IMR-90 (cell line): Measurements from ENCODE around the gene KCNK6. TPM values are rescaled to one million over a fixed set of nuclear protein-coding genes. Genes with fewer than 3 reads are reported as not detected.

ENCODE experiments used
- ATAC-seq: fragments of 200-7000 bp; cut with Tn5 transposase; 2 replicates; pipeline ENCODE4 v1.9.1; 2020; ENCODE audit warnings: low read depth, mild to moderate bottlenecking, moderate library complexity
- BruUV-seq: library from RNA; stranded (reverse); fragments of 400-500 nt; replicated peaks from 2 replicates; lab custom pipeline; 2021; lab: Mats Ljungman, UMichigan
- CTCF ChIA-PET: fragments of 300-600 bp; formaldehyde crosslinking; extraction: SDS; loops from one replicate; lab custom pipeline; 2021; ENCODE audit warnings: antibody characterized with exemption; lab: Yijun Ruan, JAX
- POLR2A ChIA-PET: fragments of 300-600 bp; sonication (Branson Sonifier 250); formaldehyde crosslinking; loops from one replicate; lab custom pipeline; 2022; ENCODE audit warnings: antibody characterized with exemption; ENCODE audit not compliant: unreplicated experiment; lab: Charles Lee
- DNase-seq: peaks from one replicate; pipeline ENCODE4 v3.0.0; 2013
- H2AFZ ChIP-seq: replicated peaks from 2 replicates; pipeline ENCODE3; 2013; ENCODE audit warnings: low read length, mild to moderate bottlenecking; ENCODE audit not compliant: poor library complexity
- H2AK5ac ChIP-seq: 2 replicates; pipeline ENCODE4 v1.6.1; 2013; ENCODE audit warnings: low read depth, low read length, inconsistent platforms
- H2AK9ac ChIP-seq: replicated peaks from 2 replicates; pipeline ENCODE3; 2013; ENCODE audit warnings: mild to moderate bottlenecking, low read depth, low read length, moderate library complexity; ENCODE audit not compliant: poor library complexity
- H2BK120ac ChIP-seq: 2 replicates; pipeline ENCODE4 v1.6.1; 2013; ENCODE audit warnings: low read depth, low read length, inconsistent platforms
- H2BK15ac ChIP-seq: 3 replicates; pipeline ENCODE4 v1.6.1; 2013; ENCODE audit warnings: low read depth, low read length, inconsistent platforms
- H2BK20ac ChIP-seq: 2 replicates; pipeline ENCODE4 v1.6.1; 2013; ENCODE audit warnings: low read depth, mild to moderate bottlenecking, inconsistent platforms, low read length, moderate library complexity
- H2BK5ac ChIP-seq: 2 replicates; pipeline ENCODE4 v1.6.1; 2013; ENCODE audit warnings: mild to moderate bottlenecking, low read depth, low read length, inconsistent platforms; ENCODE audit not compliant: poor library complexity, severe bottlenecking
- H3K14ac ChIP-seq: replicated peaks from 2 replicates; pipeline ENCODE4 v1.6.1; 2013; ENCODE audit warnings: low read depth, low read length, inconsistent platforms
- H3K18ac ChIP-seq: 2 replicates; pipeline ENCODE4 v1.6.1; 2013; ENCODE audit warnings: low read depth, low read length, control low read depth
- H3K23ac ChIP-seq: 2 replicates; pipeline ENCODE4 v1.6.1; 2013; ENCODE audit warnings: low read depth, low read length, inconsistent platforms
- H3K27ac ChIP-seq: 2 replicates; pipeline ENCODE4 v1.5.1; 2013; ENCODE audit warnings: mild to moderate bottlenecking, control low read depth, low read length; ENCODE audit not compliant: insufficient read depth
- H3K27me3 ChIP-seq: 2 replicates; pipeline ENCODE4 v1.6.1; 2013; ENCODE audit warnings: low read length; ENCODE audit not compliant: control insufficient read depth, insufficient read depth
- H3K36me3 ChIP-seq: 2 replicates; pipeline ENCODE4 v1.6.1; 2013; ENCODE audit warnings: low read length, mixed read lengths; ENCODE audit not compliant: control insufficient read depth, insufficient read depth
- H3K4ac ChIP-seq: 2 replicates; pipeline ENCODE4 v1.6.1; 2013; ENCODE audit warnings: low read depth, low read length, inconsistent platforms
- H3K4me1 ChIP-seq: 2 replicates; pipeline ENCODE4 v1.6.1; 2013; ENCODE audit warnings: low read length, mixed read lengths; ENCODE audit not compliant: control insufficient read depth, insufficient read depth
- H3K4me2 ChIP-seq: 2 replicates; pipeline ENCODE4 v1.6.1; 2013; ENCODE audit warnings: low read depth, mild to moderate bottlenecking, control low read depth, low read length, moderate library complexity
- H3K4me3 ChIP-seq: 2 replicates; pipeline ENCODE4 v1.5.1; 2013; ENCODE audit warnings: low read depth, mild to moderate bottlenecking, control low read depth, low read length, moderate library complexity; ENCODE audit not compliant: insufficient read depth
- H3K56ac ChIP-seq: 2 replicates; pipeline ENCODE4 v1.6.1; 2013; ENCODE audit warnings: low read length, inconsistent platforms; ENCODE audit not compliant: insufficient read depth; ENCODE audit errors: extremely low read depth
- H3K79me1 ChIP-seq, 2 experiments: 2 replicates each; pipeline ENCODE4 v1.6.1; 2013; ENCODE audit warnings: low read length in 2 of 2, inconsistent platforms in 1 of 2, low read depth in 1 of 2
- H3K9ac ChIP-seq: 2 replicates; pipeline ENCODE4 v1.6.1; 2013; ENCODE audit warnings: low read depth, low read length, control low read depth
- H3K9me1 ChIP-seq: 2 replicates; pipeline ENCODE4 v1.6.1; 2013; ENCODE audit warnings: low read length, inconsistent platforms; ENCODE audit not compliant: insufficient read depth
- H3K9me3 ChIP-seq: 2 replicates; pipeline ENCODE4 v1.6.1; 2013; ENCODE audit warnings: low read length; ENCODE audit not compliant: control insufficient read depth, insufficient read depth
- H4K20me1 ChIP-seq: 2 replicates; pipeline ENCODE4 v1.6.1; 2013; ENCODE audit warnings: low read length, inconsistent platforms; ENCODE audit not compliant: insufficient read depth
- H4K5ac ChIP-seq: 2 replicates; pipeline ENCODE4 v1.6.1; 2013; ENCODE audit warnings: mild to moderate bottlenecking, low read depth, low read length, control low read depth
- H4K8ac ChIP-seq, 2 experiments: 2 replicates each; pipeline ENCODE4 v1.6.1; 2013; ENCODE audit warnings: low read depth in 2 of 2, low read length in 2 of 2, control low read depth in 1 of 2, inconsistent platforms in 1 of 2
- H4K91ac ChIP-seq: 2 replicates; pipeline ENCODE4 v1.6.1; 2013; ENCODE audit warnings: low read depth, low read length, inconsistent platforms; ENCODE audit not compliant: insufficient read depth
- CHD1 ChIP-seq: IDR thresholded peaks from 2 replicates; pipeline ENCODE4 v1.6.1; 2012; ENCODE audit warnings: low read depth, low read length, improper control_type of control experiment
- FOS ChIP-seq: fragments of 150-350 bp; IDR thresholded peaks from 2 replicates; pipeline ENCODE4 v1.6.1; 2016; ENCODE audit warnings: low read depth, low read length
- MAFK ChIP-seq: IDR thresholded peaks from 2 replicates; pipeline ENCODE4 v1.6.1; 2012; ENCODE audit warnings: low read depth, low read length, improper control_type of control experiment
- MAZ ChIP-seq: IDR thresholded peaks from 2 replicates; pipeline ENCODE4 v1.6.1; 2012; ENCODE audit warnings: low read depth, mild to moderate bottlenecking, low read length, improper control_type of control experiment, moderate library complexity, borderline replicate concordance
- MXI1 ChIP-seq: IDR thresholded peaks from 2 replicates; pipeline ENCODE4 v1.6.1; 2012; ENCODE audit warnings: low read depth, mild to moderate bottlenecking, low read length, moderate library complexity, borderline replicate concordance
- NFE2L2 ChIP-seq: fragments of 150-350 bp; IDR thresholded peaks from 2 replicates; pipeline ENCODE4 v1.6.1; 2016; ENCODE audit warnings: low read depth, mild to moderate bottlenecking, low read length
- POLR2A ChIP-seq: IDR thresholded peaks from 2 replicates; pipeline ENCODE4 v1.6.1; 2012; ENCODE audit warnings: mild to moderate bottlenecking, low read depth, low read length
- RAD21 ChIP-seq: IDR thresholded peaks from 2 replicates; pipeline ENCODE4 v1.6.1; 2012; ENCODE audit warnings: low read length, improper control_type of control experiment
- RFX5 ChIP-seq: IDR thresholded peaks from 2 replicates; pipeline ENCODE4 v1.8.0; 2012; ENCODE audit warnings: low read depth, mild to moderate bottlenecking, low read length, moderate library complexity
- WGBS, 2 experiments: methylation state at CpG; one replicate each; pipeline versions ENCODE4 v1.1.5 to v1.1.7; 2013; ENCODE audit warnings: missing lambda C conversion rate in 2 of 2; ENCODE audit not compliant: insufficient read length in 1 of 2; ENCODE audit errors: extremely low coverage in 2 of 2; 5-methylcytosine and 5-hydroxymethylcytosine counted together
- dilution Hi-C: fragments of 300-500 bp; cut with HindIII; formaldehyde crosslinking; loops from one replicate; pipeline ENCODE4 v1.14.3; 2018; ENCODE audit warnings: low sequenced_read_pairs; ENCODE audit not compliant: unreplicated experiment
- in situ Hi-C: fragments of 300-500 bp; cut with MboI; formaldehyde crosslinking; loops from 3 replicates; pipeline ENCODE4 v1.14.3; 2019; ENCODE audit warnings: low sequenced_read_pairs, inconsistent platforms, mixed read lengths
- intact Hi-C: fragments of 100-400 bp; cut with micrococcal nuclease; formaldehyde crosslinking; loops from 2 replicates; pipeline ENCODE4 v1.10.0; 2022
- polyA plus RNA-seq, 3 experiments: library from polyadenylated mRNA; depleted of rRNA; stranded (reverse); fragments of >200 nt; gene quantifications; 2 replicates each; pipeline ENCODE4 v1.2.3, GENCODE V29; 2012; ENCODE audit warnings: low replicate concordance in 1 of 3
- total RNA-seq: library from RNA; depleted of rRNA; stranded (reverse); fragments of >200 nt; gene quantifications from 2 replicates; pipeline ENCODE4 v1.2.3, GENCODE V29; 2012
- TF ChIP-seq, protein P1 (sequence below): fragments of 150-350 bp; IDR thresholded peaks from 2 replicates; pipeline ENCODE4 v1.6.1; 2016; ENCODE audit warnings: low read depth, mild to moderate bottlenecking, low read length, moderate library complexity, borderline replicate concordance

The KCNK6 gene
- total and polyA plus RNA-seq, 2 of the 4 experiments (the other 2 are of a cell fraction): 2.7 to 4.5 TPM

DNA sequence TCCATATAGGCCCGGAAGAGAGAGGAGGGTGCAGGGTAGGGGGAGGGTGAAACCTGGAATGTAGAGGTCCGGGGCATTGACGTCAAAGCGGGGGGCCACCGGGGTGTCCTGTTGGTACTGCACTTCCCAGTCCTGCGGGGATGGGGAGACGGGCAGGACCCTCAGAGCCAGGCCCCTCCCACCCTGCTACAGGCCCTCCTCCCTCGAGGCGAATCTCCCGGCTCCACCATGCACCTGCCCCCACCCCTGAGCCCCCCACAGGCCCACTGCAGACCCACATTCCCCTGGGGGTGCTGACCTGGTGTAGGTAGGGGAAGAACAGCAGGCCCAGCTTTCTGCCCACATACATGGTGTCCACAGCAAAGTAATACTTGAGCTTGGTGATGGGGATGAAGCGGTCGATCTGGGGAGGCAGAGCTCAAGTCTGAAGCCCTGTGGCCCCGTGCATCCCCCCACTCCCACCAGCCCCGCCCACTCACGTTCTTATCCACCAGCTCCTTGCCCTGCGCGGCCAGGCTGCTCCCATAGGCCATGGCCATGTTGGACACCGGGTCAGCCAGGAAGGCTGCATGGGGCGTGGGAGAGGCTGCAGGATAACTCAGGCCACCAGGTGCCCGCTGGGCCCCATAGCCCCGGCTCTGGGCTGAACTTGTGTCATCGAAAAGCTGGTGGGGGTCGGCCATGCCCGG, 10.6 kb upstream of the KCNK6 start:
- 0 out of 2 replicates have a peak, but pooled peaks cover under 1% of the 10 kb centered on the region for H3K4me1 ChIP-seq

More for the DNA sequence above, 10.6 kb upstream of the KCNK6 start:
- Histone ChIP-seq H3K14ac (no peak overlapping the region), H2AK5ac (no peak overlapping the region), H3K9me3 (no peaks in the 10 kb centered on the region), H3K9me1 (no peaks in the 10 kb centered on the region), H4K8ac (no peak overlapping the region), H4K5ac (no peak overlapping the region), H3K4me3 (no peak overlapping the region), H3K79me1 (peaks cover 7 to 36% of the 10 kb centered on the region in 2 experiments), H4K91ac (no peak overlapping the region), H2AK9ac (no peak overlapping the region), H2BK15ac (no peak overlapping the region), H3K56ac (no peak overlapping the region), H3K4ac (no peak overlapping the region), H4K20me1 (peaks cover 4% of the 10 kb centered on the region; the same call in 1 of the 2 replicates), H3K27me3 (no peaks in the 10 kb centered on the region), H3K18ac (no peak overlapping the region), H3K36me3 (peaks cover 30% of the 10 kb centered on the region), H2BK5ac (no peak overlapping the region), H2BK120ac (no peak overlapping the region), H3K9ac (no peak overlapping the region), H3K23ac (no peak overlapping the region), H3K27ac (no peak overlapping the region), H2AFZ (no peak overlapping the region), H3K4me2 (no peak overlapping the region), H2BK20ac (no peak overlapping the region)
- ChIA-PET CTCF (no interaction called here), POLR2A (no interaction called here)
- DNase-seq: no peak
- dilution Hi-C loops: no loop called here
- 94% methylated on average over 6 of the region's 24 CpGs; no CpG with 5 or more reads in 1 of the 2 experiments for WGBS, 2 experiments
- intact Hi-C loops: no loop called here
- ATAC-seq: no peak
- TF ChIP-seq RAD21: no peak
- TF ChIP-seq, protein P1, sequence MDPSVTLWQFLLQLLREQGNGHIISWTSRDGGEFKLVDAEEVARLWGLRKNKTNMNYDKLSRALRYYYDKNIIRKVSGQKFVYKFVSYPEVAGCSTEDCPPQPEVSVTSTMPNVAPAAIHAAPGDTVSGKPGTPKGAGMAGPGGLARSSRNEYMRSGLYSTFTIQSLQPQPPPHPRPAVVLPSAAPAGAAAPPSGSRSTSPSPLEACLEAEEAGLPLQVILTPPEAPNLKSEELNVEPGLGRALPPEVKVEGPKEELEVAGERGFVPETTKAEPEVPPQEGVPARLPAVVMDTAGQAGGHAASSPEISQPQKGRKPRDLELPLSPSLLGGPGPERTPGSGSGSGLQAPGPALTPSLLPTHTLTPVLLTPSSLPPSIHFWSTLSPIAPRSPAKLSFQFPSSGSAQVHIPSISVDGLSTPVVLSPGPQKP: no peak
- TF ChIP-seq POLR2A: no peak
- TF ChIP-seq FOS: no peak
- no peak for TF ChIP-seq MAFK
- TF ChIP-seq RFX5: no peak
- no peak for TF ChIP-seq NFE2L2
- TF ChIP-seq MXI1: no peak
- no peak for TF ChIP-seq CHD1
- no peak for TF ChIP-seq MAZ
- BruUV-seq: no TSS peak
- in situ Hi-C loops: no loop called here
